PC-9 (cell line): ENCODE results near the gene EIF5.

Experiments
- EZH2 ChIP-seq: fragments of 200-600 bp; sonication (generic); IDR thresholded peaks from 2 replicates; pipeline ENCODE4 v1.8.0; 2017; ENCODE audit warnings: antibody characterized with exemption, low read depth
- TF ChIP-seq, protein P1 (sequence below): fragments of 200-600 bp; sonication (generic); conservative IDR thresholded peaks from 2 replicates; pipeline ENCODE4 v1.6.1; 2017; ENCODE audit warnings: mixed run types, antibody characterized with exemption, mild to moderate bottlenecking, moderate library complexity

DNA sequence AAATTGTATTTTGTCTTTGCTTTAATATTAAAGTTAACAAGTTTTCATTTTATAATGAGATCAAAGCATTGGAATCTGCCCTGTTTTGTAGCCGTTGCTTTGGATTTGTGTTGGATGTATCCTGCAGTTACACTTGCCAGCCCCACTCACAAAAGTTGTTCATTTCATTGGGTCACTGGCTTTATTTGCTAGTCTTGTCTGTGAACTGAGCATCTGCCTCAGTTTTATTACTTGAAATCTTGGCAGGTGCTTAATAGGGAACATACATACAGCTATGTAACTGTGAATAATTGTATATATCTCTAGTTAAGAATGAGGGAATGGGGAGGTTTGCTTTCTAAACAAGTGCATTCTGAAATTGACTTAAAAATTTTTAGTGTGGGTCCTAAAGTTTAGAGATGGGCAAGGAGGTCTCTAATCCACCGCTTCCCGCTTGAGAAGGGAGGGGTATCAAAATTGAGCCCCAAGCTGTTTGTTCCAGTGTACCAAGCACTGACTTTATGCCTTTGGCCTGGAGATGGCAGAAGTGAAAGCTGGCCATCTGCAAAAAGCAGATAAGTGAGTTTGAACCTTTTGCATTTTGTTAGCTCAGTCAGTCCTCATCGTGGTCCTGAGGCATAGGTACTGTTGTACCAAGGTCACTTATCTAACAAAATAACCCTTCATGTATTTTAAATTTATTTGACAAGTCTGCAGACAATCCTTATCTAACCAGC lies 9.3 kb downstream of the EIF5 start:
- TF ChIP-seq, protein P1, sequence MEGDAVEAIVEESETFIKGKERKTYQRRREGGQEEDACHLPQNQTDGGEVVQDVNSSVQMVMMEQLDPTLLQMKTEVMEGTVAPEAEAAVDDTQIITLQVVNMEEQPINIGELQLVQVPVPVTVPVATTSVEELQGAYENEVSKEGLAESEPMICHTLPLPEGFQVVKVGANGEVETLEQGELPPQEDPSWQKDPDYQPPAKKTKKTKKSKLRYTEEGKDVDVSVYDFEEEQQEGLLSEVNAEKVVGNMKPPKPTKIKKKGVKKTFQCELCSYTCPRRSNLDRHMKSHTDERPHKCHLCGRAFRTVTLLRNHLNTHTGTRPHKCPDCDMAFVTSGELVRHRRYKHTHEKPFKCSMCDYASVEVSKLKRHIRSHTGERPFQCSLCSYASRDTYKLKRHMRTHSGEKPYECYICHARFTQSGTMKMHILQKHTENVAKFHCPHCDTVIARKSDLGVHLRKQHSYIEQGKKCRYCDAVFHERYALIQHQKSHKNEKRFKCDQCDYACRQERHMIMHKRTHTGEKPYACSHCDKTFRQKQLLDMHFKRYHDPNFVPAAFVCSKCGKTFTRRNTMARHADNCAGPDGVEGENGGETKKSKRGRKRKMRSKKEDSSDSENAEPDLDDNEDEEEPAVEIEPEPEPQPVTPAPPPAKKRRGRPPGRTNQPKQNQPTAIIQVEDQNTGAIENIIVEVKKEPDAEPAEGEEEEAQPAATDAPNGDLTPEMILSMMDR, result no peak
- no peak for TF ChIP-seq EZH2
